HG03108 (cell line): ENCODE data around the gene RIPOR2.

ENCODE experiments used
- ATAC-seq: cut with Tn5 transposase; IDR thresholded peaks from one replicate; pipeline ENCODE4 v1.9.1; 2021; ENCODE audit warnings: moderate library complexity; ENCODE audit not compliant: unreplicated experiment

RIPOR2 gene

GRCh38 chr6:24854077-24854666 is 81.6 kb downstream of the RIPOR2 start:
- ATAC-seq: no peak

- no peak for ATAC-seq
Observed at GRCh38 chr6:24851086-24851485, 84.7 kb downstream of the RIPOR2 start.

- ATAC-seq: no peak
Observed at GRCh38 chr6:24849713-24850112, 86.0 kb downstream of the RIPOR2 start.

- ATAC-seq: no peak
Observed at GRCh38 chr6:24848461-24848860, 87.3 kb downstream of the RIPOR2 start.

GRCh38 chr6:24847402-24847801 is 88.4 kb downstream of the RIPOR2 start:
- no peak for ATAC-seq

- ATAC-seq: no peak
Observed at GRCh38 chr6:24845578-24845977, 90.2 kb downstream of the RIPOR2 start.

- ATAC-seq: no peak
Observed at GRCh38 chr6:24844903-24845302, 90.9 kb downstream of the RIPOR2 start.

- ATAC-seq: no peak
Observed at GRCh38 chr6:24844061-24844460, 91.7 kb downstream of the RIPOR2 start.

- no peak for ATAC-seq
Observed at GRCh38 chr6:24840187-24840586, 95.6 kb downstream of the RIPOR2 start.

- ATAC-seq: no peak
Observed at GRCh38 chr6:24838994-24839393, 96.8 kb downstream of the RIPOR2 start.

GRCh38 chr6:24838081-24838480 is 97.7 kb downstream of the RIPOR2 start:
- ATAC-seq: no peak

GRCh38 chr6:24836109-24836508 is 99.7 kb downstream of the RIPOR2 start:
- no peak for ATAC-seq

GRCh38 chr6:24833711-24834386 is 101.9 kb downstream of the RIPOR2 start:
- ATAC-seq: no peak

GRCh38 chr6:24832794-24833193 is 103.0 kb downstream of the RIPOR2 start:
- no peak for ATAC-seq

GRCh38 chr6:24831771-24832716 is 103.7 kb downstream of the RIPOR2 start:
- ATAC-seq: no peak

- ATAC-seq: no peak
Observed at GRCh38 chr6:24829657-24830056, 106.1 kb downstream of the RIPOR2 start.

- ATAC-seq: no peak
Observed at GRCh38 chr6:24827970-24828369, 107.8 kb downstream of the RIPOR2 start.

- no peak for ATAC-seq
Observed at GRCh38 chr6:24827162-24827561, 108.6 kb downstream of the RIPOR2 start.

GRCh38 chr6:24825130-24825630 is 110.6 kb downstream of the RIPOR2 start:
- no peak for ATAC-seq

- ATAC-seq: no peak
Observed at GRCh38 chr6:24824142-24824938, 111.4 kb downstream of the RIPOR2 start.

GRCh38 chr6:24823185-24823584 is 112.6 kb downstream of the RIPOR2 start:
- ATAC-seq: no peak
